PC-9 (cell line): Measurements from ENCODE around the gene USP50. TPM values are rescaled to one million over a fixed set of nuclear protein-coding genes. Genes with fewer than 3 reads are reported as not detected.

ENCODE experiments used
- BruUV-seq: library from RNA; stranded (reverse); fragments of 400-500 nt; replicated peaks from 2 replicates; lab custom pipeline; 2021; lab: Mats Ljungman, UMichigan
- CTCF ChIA-PET: fragments of 300-600 bp; sonication (Branson Sonifier 250); formaldehyde crosslinking; loops from one replicate; lab custom pipeline; 2022; ENCODE audit warnings: antibody characterized with exemption; lab: Charles Lee
- POLR2A ChIA-PET: fragments of 300-600 bp; sonication (Branson Sonifier 250); formaldehyde crosslinking; loops from one replicate; lab custom pipeline; 2022; ENCODE audit warnings: antibody characterized with exemption; ENCODE audit not compliant: unreplicated experiment; lab: Charles Lee
- DNase-seq, 2 experiments: peaks; one replicate each; pipeline versions ENCODE4 v3.0.0 to v3.0.0-alpha.2; 2015 to 2022; ENCODE audit warnings: mixed read lengths in 1 of 2
- H2AFZ ChIP-seq: fragments of 200-600 bp; sonication (generic); 2 replicates; pipeline ENCODE4 v1.8.1; 2017; ENCODE audit warnings: antibody characterized with exemption
- H3F3A ChIP-seq: fragments of 200-600 bp; sonication (generic); 2 replicates; pipeline ENCODE4 v1.8.1; 2017; ENCODE audit warnings: antibody characterized with exemption, mild to moderate bottlenecking, low read depth; ENCODE audit not compliant: insufficient read depth
- H3K27ac ChIP-seq: fragments of 200-600 bp; sonication (generic); 2 replicates; pipeline ENCODE4 v1.6.1; 2016; ENCODE audit warnings: mixed run types
- H3K27me3 ChIP-seq: fragments of 200-600 bp; sonication (generic); 2 replicates; pipeline ENCODE4 v1.6.1; 2016; ENCODE audit warnings: low read depth, mixed run types; ENCODE audit not compliant: insufficient read depth
- H3K36me3 ChIP-seq: fragments of 200-600 bp; sonication (generic); 2 replicates; pipeline ENCODE4 v1.6.1; 2016; ENCODE audit warnings: low read depth, mixed run types
- H3K4me1 ChIP-seq: fragments of 200-600 bp; sonication (generic); replicated peaks from 2 replicates; pipeline ENCODE4 v1.6.1; 2016; ENCODE audit warnings: mixed run types; ENCODE audit not compliant: insufficient read depth
- H3K4me2 ChIP-seq: fragments of 200-600 bp; sonication (generic); 2 replicates; pipeline ENCODE4 v1.6.1; 2017; ENCODE audit warnings: mixed run types
- H3K4me3 ChIP-seq: fragments of 200-600 bp; sonication (generic); 2 replicates; pipeline ENCODE4 v1.6.1; 2016; ENCODE audit warnings: mixed run types
- H3K79me2 ChIP-seq: fragments of 200-600 bp; sonication (generic); 2 replicates; pipeline ENCODE4 v1.6.1; 2017; ENCODE audit warnings: low read depth, mixed run types
- H3K9me2 ChIP-seq: fragments of 200-600 bp; sonication (generic); 2 replicates; pipeline ENCODE4 v1.8.1; 2017; ENCODE audit warnings: mild to moderate bottlenecking; ENCODE audit not compliant: insufficient read depth
- H3K9me3 ChIP-seq: fragments of 200-600 bp; sonication (generic); 2 replicates; pipeline ENCODE4 v1.8.1; 2016; ENCODE audit warnings: low read depth; ENCODE audit not compliant: insufficient read depth
- H4K20me1 ChIP-seq: fragments of 200-600 bp; sonication (generic); 2 replicates; pipeline ENCODE4 v1.8.1; 2017; ENCODE audit not compliant: insufficient read depth
- CTCF ChIP-seq: fragments of 200-600 bp; sonication (generic); conservative IDR thresholded peaks from 2 replicates; pipeline ENCODE4 v1.6.1; 2017; ENCODE audit warnings: mixed run types, antibody characterized with exemption, mild to moderate bottlenecking, moderate library complexity
- EZH2 ChIP-seq: fragments of 200-600 bp; sonication (generic); IDR thresholded peaks from 2 replicates; pipeline ENCODE4 v1.8.0; 2017; ENCODE audit warnings: antibody characterized with exemption, low read depth
- intact Hi-C: fragments of 100-400 bp; cut with micrococcal nuclease; formaldehyde crosslinking; loops from one replicate; pipeline ENCODE4 v1.10.0; 2022; ENCODE audit not compliant: unreplicated experiment
- total RNA-seq: library from RNA; stranded (reverse); gene quantifications from 2 replicates; pipeline ENCODE4 v1.2.3, GENCODE V29; 2021

USP50 gene
- total RNA-seq, 1 experiment from 2014 or later, result not detected

- TF ChIP-seq CTCF (no peak), EZH2 (no peak)
- H3K4me2 ChIP-seq, result no peak overlapping the region
- no peak overlapping the region for H3K27ac ChIP-seq
- no peak for DNase-seq
- no peaks in the 10 kb centered on the region for H4K20me1 ChIP-seq
- H2AFZ ChIP-seq, result no peak overlapping the region
- H3K27me3 ChIP-seq, result no peaks in the 10 kb centered on the region
- H3K4me3 ChIP-seq, result no peak overlapping the region
- no peaks in the 10 kb centered on the region for H3F3A ChIP-seq
- CTCF ChIA-PET, result no interaction called here
- no peaks in the 10 kb centered on the region for H3K79me2 ChIP-seq
- intact Hi-C loops, result no loop called here
- BruUV-seq, result no TSS peak
- H3K36me3 ChIP-seq, result no peaks in the 10 kb centered on the region
- POLR2A ChIA-PET, result interaction anchor here (0.7 kb wide), 1 partner anchor 47 kb away, joined by 5 read pairs; no protein-coding TSS in a partner anchor
- no peaks in the 10 kb centered on the region for H3K4me1 ChIP-seq
- no peaks in the 10 kb centered on the region for H3K9me2 ChIP-seq
- H3K9me3 ChIP-seq, result no peaks in the 10 kb centered on the region
Observed at GRCh38 chr15:50563756-50564155, 17.3 kb upstream of the USP50 start.

GRCh38 chr15:50562735-50563640, 16.5 kb upstream of the USP50 start:
- no TSS peak for BruUV-seq

GRCh38 chr15:50558012-50558411, 11.5 kb upstream of the USP50 start:
- no peaks in the 10 kb centered on the region for H3K27me3 ChIP-seq
- no peak overlapping the region for H3K4me3 ChIP-seq
- intact Hi-C loops, result no loop called here
- TF ChIP-seq CTCF (no peak), EZH2 (no peak)
- no peaks in the 10 kb centered on the region for H3K9me2 ChIP-seq
- H3K36me3 ChIP-seq, result no peaks in the 10 kb centered on the region
- POLR2A ChIA-PET, result no interaction called here
- H2AFZ ChIP-seq, result no peak overlapping the region
- H3K4me1 ChIP-seq, result no peaks in the 10 kb centered on the region
- DNase-seq, result no peak
- CTCF ChIA-PET, result no interaction called here
- no TSS peak for BruUV-seq
- H3K4me2 ChIP-seq, result no peak overlapping the region
- H3K79me2 ChIP-seq, result no peaks in the 10 kb centered on the region
- H4K20me1 ChIP-seq, result no peaks in the 10 kb centered on the region
- no peaks in the 10 kb centered on the region for H3K9me3 ChIP-seq
- H3K27ac ChIP-seq, result no peak overlapping the region
- H3F3A ChIP-seq, result no peaks in the 10 kb centered on the region

More at GRCh38 chr15:50562735-50563640, 16.5 kb upstream of the USP50 start:
- Histone ChIP-seq H3K36me3 (no peaks in the 10 kb centered on the region), H3K4me1 (no peaks in the 10 kb centered on the region), H3K79me2 (no peaks in the 10 kb centered on the region), H2AFZ (no peak overlapping the region), H3K27me3 (no peaks in the 10 kb centered on the region), H3K4me2 (no peak overlapping the region), H3K27ac (no peak overlapping the region), H3K9me3 (no peaks in the 10 kb centered on the region), H3F3A (no peaks in the 10 kb centered on the region), H4K20me1 (no peaks in the 10 kb centered on the region), H3K9me2 (no peaks in the 10 kb centered on the region), H3K4me3 (no peak overlapping the region)
- TF ChIP-seq EZH2, result no peak
- TF ChIP-seq CTCF, result no peak
- no peak for DNase-seq
- CTCF ChIA-PET, result no interaction called here
- intact Hi-C loops, result no loop called here
- POLR2A ChIA-PET, result interaction anchor here (0.7 kb wide), 1 partner anchor 105 kb away, joined by 9 read pairs; no protein-coding TSS in a partner anchor
